ENCODE results near the gene CLMN. TPM values are rescaled to one million over a fixed set of nuclear protein-coding genes. Genes with fewer than 3 reads are reported as not detected.

CLMN gene
- total and polyA plus RNA-seq, 2 of the 8 experiments (the other 6 are each of a cell fraction or from before 2014, with no cell fraction given) = 1.6 to 8.2 TPM

DNA sequence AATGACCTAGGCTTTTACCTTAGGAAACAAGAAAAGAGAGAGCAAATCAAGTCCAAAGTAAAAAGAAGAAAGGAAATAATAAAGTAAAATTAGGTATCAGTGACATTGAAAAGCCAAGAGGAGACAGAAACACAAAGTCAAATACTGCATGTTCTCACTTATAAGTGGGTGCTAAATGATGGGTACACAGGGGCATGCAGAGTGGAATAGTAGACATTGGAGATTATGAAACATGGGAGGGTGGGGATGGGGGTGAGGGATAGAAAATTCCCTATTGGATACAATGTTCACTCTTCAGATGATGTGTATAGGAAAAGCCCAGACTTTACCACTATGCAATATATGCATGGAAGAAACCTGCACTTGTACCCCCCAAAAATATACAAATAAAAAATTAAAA is 35.1 kb upstream of the CLMN start (continued):
- TF ChIP-seq, protein P1, sequence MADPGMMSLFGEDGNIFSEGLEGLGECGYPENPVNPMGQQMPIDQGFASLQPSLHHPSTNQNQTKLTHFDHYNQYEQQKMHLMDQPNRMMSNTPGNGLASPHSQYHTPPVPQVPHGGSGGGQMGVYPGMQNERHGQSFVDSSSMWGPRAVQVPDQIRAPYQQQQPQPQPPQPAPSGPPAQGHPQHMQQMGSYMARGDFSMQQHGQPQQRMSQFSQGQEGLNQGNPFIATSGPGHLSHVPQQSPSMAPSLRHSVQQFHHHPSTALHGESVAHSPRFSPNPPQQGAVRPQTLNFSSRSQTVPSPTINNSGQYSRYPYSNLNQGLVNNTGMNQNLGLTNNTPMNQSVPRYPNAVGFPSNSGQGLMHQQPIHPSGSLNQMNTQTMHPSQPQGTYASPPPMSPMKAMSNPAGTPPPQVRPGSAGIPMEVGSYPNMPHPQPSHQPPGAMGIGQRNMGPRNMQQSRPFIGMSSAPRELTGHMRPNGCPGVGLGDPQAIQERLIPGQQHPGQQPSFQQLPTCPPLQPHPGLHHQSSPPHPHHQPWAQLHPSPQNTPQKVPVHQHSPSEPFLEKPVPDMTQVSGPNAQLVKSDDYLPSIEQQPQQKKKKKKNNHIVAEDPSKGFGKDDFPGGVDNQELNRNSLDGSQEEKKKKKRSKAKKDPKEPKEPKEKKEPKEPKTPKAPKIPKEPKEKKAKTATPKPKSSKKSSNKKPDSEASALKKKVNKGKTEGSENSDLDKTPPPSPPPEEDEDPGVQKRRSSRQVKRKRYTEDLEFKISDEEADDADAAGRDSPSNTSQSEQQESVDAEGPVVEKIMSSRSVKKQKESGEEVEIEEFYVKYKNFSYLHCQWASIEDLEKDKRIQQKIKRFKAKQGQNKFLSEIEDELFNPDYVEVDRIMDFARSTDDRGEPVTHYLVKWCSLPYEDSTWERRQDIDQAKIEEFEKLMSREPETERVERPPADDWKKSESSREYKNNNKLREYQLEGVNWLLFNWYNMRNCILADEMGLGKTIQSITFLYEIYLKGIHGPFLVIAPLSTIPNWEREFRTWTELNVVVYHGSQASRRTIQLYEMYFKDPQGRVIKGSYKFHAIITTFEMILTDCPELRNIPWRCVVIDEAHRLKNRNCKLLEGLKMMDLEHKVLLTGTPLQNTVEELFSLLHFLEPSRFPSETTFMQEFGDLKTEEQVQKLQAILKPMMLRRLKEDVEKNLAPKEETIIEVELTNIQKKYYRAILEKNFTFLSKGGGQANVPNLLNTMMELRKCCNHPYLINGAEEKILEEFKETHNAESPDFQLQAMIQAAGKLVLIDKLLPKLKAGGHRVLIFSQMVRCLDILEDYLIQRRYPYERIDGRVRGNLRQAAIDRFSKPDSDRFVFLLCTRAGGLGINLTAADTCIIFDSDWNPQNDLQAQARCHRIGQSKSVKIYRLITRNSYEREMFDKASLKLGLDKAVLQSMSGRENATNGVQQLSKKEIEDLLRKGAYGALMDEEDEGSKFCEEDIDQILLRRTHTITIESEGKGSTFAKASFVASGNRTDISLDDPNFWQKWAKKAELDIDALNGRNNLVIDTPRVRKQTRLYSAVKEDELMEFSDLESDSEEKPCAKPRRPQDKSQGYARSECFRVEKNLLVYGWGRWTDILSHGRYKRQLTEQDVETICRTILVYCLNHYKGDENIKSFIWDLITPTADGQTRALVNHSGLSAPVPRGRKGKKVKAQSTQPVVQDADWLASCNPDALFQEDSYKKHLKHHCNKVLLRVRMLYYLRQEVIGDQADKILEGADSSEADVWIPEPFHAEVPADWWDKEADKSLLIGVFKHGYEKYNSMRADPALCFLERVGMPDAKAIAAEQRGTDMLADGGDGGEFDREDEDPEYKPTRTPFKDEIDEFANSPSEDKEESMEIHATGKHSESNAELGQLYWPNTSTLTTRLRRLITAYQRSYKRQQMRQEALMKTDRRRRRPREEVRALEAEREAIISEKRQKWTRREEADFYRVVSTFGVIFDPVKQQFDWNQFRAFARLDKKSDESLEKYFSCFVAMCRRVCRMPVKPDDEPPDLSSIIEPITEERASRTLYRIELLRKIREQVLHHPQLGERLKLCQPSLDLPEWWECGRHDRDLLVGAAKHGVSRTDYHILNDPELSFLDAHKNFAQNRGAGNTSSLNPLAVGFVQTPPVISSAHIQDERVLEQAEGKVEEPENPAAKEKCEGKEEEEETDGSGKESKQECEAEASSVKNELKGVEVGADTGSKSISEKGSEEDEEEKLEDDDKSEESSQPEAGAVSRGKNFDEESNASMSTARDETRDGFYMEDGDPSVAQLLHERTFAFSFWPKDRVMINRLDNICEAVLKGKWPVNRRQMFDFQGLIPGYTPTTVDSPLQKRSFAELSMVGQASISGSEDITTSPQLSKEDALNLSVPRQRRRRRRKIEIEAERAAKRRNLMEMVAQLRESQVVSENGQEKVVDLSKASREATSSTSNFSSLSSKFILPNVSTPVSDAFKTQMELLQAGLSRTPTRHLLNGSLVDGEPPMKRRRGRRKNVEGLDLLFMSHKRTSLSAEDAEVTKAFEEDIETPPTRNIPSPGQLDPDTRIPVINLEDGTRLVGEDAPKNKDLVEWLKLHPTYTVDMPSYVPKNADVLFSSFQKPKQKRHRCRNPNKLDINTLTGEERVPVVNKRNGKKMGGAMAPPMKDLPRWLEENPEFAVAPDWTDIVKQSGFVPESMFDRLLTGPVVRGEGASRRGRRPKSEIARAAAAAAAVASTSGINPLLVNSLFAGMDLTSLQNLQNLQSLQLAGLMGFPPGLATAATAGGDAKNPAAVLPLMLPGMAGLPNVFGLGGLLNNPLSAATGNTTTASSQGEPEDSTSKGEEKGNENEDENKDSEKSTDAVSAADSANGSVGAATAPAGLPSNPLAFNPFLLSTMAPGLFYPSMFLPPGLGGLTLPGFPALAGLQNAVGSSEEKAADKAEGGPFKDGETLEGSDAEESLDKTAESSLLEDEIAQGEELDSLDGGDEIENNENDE (IDR thresholded peaks at IDR 0.05; ENCODE audit: insufficient replicate concordance, low read length) = no peak
- TF ChIP-seq, protein P2, sequence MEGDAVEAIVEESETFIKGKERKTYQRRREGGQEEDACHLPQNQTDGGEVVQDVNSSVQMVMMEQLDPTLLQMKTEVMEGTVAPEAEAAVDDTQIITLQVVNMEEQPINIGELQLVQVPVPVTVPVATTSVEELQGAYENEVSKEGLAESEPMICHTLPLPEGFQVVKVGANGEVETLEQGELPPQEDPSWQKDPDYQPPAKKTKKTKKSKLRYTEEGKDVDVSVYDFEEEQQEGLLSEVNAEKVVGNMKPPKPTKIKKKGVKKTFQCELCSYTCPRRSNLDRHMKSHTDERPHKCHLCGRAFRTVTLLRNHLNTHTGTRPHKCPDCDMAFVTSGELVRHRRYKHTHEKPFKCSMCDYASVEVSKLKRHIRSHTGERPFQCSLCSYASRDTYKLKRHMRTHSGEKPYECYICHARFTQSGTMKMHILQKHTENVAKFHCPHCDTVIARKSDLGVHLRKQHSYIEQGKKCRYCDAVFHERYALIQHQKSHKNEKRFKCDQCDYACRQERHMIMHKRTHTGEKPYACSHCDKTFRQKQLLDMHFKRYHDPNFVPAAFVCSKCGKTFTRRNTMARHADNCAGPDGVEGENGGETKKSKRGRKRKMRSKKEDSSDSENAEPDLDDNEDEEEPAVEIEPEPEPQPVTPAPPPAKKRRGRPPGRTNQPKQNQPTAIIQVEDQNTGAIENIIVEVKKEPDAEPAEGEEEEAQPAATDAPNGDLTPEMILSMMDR (IDR thresholded peaks at IDR 0.05; ENCODE audit: control extremely low read depth in 1 of 3, insufficient read depth in 1 of 3, low read depth in 1 of 3, low read length in 3 of 3) = no peak
- TF ChIP-seq RFX5 (IDR thresholded peaks at IDR 0.05; ENCODE audit: borderline replicate concordance, low read depth, low read length) = no peak
- TF ChIP-seq NRF1 (IDR thresholded peaks at IDR 0.05; ENCODE audit: low read depth, low read length) = no peak
- no peak for TF ChIP-seq NANOG (IDR thresholded peaks at IDR 0.05; ENCODE audit: insufficient read depth, low read depth, low read length, poor library complexity, severe bottlenecking)
- no peak for TF ChIP-seq TCF12 (IDR thresholded peaks at IDR 0.05; ENCODE audit: low read depth, low read length)
- TF ChIP-seq RAD21 (IDR thresholded peaks at IDR 0.05 in 1 of 2, conservative IDR thresholded peaks at IDR 0.05 in 1 of 2; ENCODE audit: low read depth in 2 of 2, low read length in 2 of 2) = no peak
- TF ChIP-seq MAFK (IDR thresholded peaks at IDR 0.05; ENCODE audit: low read depth, low read length) = no peak
- no peak for TF ChIP-seq ASH2L (IDR thresholded peaks at IDR 0.05; ENCODE audit: low read length)

Data from H1 (cell line).